AG04449 (cell line): ENCODE data around the gene ENTPD8.

Experiments
- CTCF ChIA-PET: fragments of 350-600 bp; formaldehyde crosslinking; extraction: SDS; loops from one replicate; lab custom pipeline; 2021; ENCODE audit warnings: antibody characterized with exemption; lab: Yijun Ruan, JAX
- POLR2A ChIA-PET: fragments of 400-600, 350-600 bp; formaldehyde crosslinking; extraction: SDS; loops from one replicate; lab custom pipeline; 2020; ENCODE audit warnings: antibody characterized with exemption, inconsistent platforms; lab: Yijun Ruan, JAX
- DNase-seq: peaks from one replicate; pipeline ENCODE4 v3.0.0-alpha.2; 2010; ENCODE audit warnings: low read depth, low spot score
- H3K4me3 ChIP-seq: 2 replicates; pipeline ENCODE4 v1.5.1; 2011; ENCODE audit warnings: low read depth, mild to moderate bottlenecking, control low read depth, low read length
- CTCF ChIP-seq: IDR thresholded peaks from one replicate; pipeline ENCODE4 v1.5.1; 2011; ENCODE audit warnings: mild to moderate bottlenecking, moderate library complexity, low read length, control low read depth, inconsistent platforms; ENCODE audit not compliant: insufficient read depth; ENCODE audit errors: missing control alignments

ENTPD8 gene

GRCh38 chr9:137432687-137433348, 8.3 kb downstream of the ENTPD8 start:
- CTCF ChIA-PET: interaction anchor here (1.2 to 2.5 kb wide), 4 partner anchors 9 to 13 kb away, joined by 3 to 13 read pairs (median 6); partner anchors contain the start of genes EXD3 and NOXA1

GRCh38 chr9:137431416-137431931, 9.7 kb downstream of the ENTPD8 start:
- TF ChIP-seq CTCF: no peak
- CTCF ChIA-PET: interaction anchor here (1.2 to 2.5 kb wide), 3 partner anchors 9 to 14 kb away, joined by 3 to 13 read pairs (median 8); partner anchors contain the start of genes EXD3 and NOXA1
- POLR2A ChIA-PET: interaction anchor here (0.9 kb wide), 1 partner anchor 9 kb away, joined by 6 read pairs; the partner anchor contains the start of genes EXD3 and NOXA1

More at GRCh38 chr9:137432687-137433348, 8.3 kb downstream of the ENTPD8 start:
- POLR2A ChIA-PET: no interaction called here
- no peak for TF ChIP-seq CTCF
- DNase-seq: no peak
- no peak overlapping the region for H3K4me3 ChIP-seq

GRCh38 chr9:137430723-137431415, 10.3 kb downstream of the ENTPD8 start:
- H3K4me3 ChIP-seq: no peak overlapping the region
- TF ChIP-seq CTCF: no peak
- ChIA-PET CTCF (interaction anchor here (1.2 to 2.5 kb wide), 2 partner anchors 8 to 13 kb away, joined by 3 to 13 read pairs; partner anchors contain the start of genes EXD3 and NOXA1), POLR2A (no interaction called here)
- DNase-seq: no peak

More at GRCh38 chr9:137431416-137431931, 9.7 kb downstream of the ENTPD8 start:
- H3K4me3 ChIP-seq: no peak overlapping the region
- DNase-seq: no peak

GRCh38 chr9:137429974-137430722, 11.0 kb downstream of the ENTPD8 start:
- TF ChIP-seq CTCF: no peak
- no peak for DNase-seq
- POLR2A ChIA-PET: no interaction called here
- CTCF ChIA-PET: no interaction called here
- no peak overlapping the region for H3K4me3 ChIP-seq

- no peak overlapping the region for H3K4me3 ChIP-seq
- ChIA-PET POLR2A (no interaction called here), CTCF (no interaction called here)
- no peak for DNase-seq
- TF ChIP-seq CTCF: no peak
Observed at GRCh38 chr9:137429546-137429890, 11.6 kb downstream of the ENTPD8 start.
